Melanocyte of skin (primary cell): ENCODE results near the gene EIF2AK2. TPM values are rescaled to one million over a fixed set of nuclear protein-coding genes. Genes with fewer than 3 reads are reported as not detected.

Source experiments
- total RNA-seq, 2 donors: library from RNA; depleted of rRNA; stranded (reverse); fragments of >200 nt; gene quantifications; 2 replicates each; pipeline ENCODE4 v1.2.3, GENCODE V29; 2012

Gene EIF2AK2
- total RNA-seq = 100 to 1,000 TPM in 1 of 2 donors, 10 to 100 TPM in 1; 92.2 to 117 TPM

GRCh38 chr2:37156857-37157714, at the start of gene EIF2AK2:
Gene EIF2AK2 (minus strand): TSS chr2:37156980. CDS start chr2:37147806, 9,174 bp downstream.

DNA sequence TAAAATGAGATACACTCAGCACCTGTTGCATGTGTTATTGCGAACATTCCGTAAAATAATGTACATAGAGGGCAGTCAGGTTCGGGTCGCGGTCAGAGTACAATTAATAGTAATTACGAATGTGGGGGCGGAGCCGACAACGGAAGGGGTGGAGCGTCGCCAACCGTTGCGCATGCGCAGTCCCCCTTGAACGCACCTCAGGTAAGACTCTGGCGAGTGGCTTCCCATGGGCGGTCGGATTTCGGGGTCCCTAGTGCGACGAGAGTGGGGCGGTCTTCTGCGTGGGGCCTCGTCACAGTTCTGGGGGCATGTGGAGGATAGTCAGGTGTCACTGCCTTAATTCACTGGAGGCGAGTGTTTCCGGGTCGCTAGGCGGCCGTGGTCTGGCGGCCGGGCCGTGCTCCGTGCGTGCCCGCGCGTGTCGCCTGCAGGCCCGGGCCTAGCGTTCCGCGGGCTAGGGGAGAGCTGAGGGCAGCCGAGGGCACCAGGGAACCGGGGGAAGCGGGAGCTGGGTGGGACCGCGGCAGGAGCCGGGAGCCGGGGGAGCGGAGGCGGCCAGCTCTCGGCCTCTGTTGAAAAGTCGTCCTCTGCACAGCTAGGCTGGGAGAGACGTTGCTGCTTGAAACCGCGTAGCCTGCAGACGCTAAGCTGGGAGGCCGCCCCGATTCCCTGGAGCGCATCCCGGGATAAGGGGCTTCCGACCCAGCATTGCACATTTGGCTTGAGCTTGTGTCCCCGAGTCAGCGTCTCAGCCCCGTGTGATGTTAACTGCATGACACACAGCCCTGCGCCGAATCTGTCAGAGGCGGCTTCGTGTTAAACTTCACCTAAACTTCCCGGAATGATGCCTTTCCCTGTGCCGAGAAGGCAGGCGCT, 39.8 kb upstream of the EIF2AK2 start, which contains the start of gene CEBPZOS:
Gene CEBPZOS, plus strand, starts transcription at position 177 of the 876 bp plus-strand sequence. CDS start 3,209 bp downstream, outside the sequence.

DNA sequence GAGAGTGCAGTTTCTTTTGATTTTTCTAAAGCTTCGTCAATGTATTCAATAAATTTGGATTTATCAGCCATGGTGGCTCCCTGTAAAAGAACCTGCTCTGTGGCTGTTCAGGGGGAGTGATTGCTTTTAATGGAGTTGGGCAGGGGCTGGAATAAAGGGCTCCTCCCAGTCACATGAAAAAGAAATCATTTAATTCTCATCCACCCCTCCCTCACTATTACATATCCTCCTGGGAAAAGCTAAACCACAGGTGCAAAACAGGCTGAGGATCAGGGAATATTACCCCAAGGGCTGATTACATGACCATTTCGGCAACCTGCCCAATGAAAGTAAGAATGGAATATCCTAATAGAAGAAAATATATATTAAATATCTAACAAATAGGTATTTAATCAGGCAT, 31.8 kb upstream of the EIF2AK2 start, which contains the start of gene SULT6B1:
Gene SULT6B1, minus strand, starts transcription at position 101 of the 400 bp plus-strand sequence. Its CDS starts 30 bp downstream, at position 71.

DNA sequence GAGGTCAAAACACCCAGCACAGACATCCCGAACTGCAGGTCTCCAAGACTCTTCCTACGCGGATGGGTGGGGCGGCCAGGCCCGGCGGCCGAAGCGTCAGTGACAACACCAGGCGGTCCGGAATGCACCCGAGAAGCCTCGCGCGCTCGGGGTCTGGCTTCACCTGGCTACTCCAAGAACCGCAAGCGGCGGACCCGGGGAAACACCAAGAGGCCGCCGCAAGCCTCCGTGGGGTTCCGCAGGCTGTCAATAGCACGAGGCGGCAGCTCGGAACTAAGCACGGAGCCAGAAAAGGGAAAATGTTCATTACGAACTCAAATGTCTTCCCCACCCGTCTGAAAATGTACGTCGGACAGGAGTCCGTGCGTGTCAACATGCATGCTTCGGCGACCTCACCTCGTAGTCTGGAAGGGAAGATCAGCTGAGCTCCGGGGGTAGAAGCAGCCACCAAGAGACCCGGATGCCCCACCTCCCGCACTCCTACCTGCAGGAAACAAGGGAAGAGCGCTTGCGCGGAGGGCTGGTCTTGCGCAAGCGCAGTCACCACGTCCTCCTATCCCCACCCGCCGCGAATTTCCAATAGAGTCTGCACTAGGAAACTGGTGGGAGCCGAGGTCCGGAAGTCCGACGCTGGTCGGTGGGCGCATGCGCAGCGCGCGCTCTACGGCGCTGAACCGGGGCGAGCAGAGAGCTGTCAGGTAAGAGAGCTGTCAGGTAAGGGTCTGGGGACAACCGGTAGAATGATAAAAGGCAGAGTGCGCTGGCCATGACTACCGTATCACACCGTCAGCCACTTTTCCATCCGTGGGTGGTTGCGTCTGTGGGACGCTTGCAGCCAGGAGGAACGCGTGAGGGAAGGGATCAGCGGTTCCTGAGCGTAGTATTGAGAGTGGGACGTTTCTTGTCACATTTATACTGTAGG, 72.6 kb downstream of the EIF2AK2 start, which contains the start of the genes GPATCH11 and HEATR5B:
Gene GPATCH11, plus strand, starts transcription at position 646 of the 922 bp plus-strand sequence. CDS start 3,864 bp downstream, outside the sequence.
Gene HEATR5B, minus strand, starts transcription at position 500 of the 922 bp plus-strand sequence. CDS start 958 bp downstream, outside the sequence.

Other genes starting within 250 kb of the EIF2AK2 start
- gene STRN, start 190.4 kb downstream of the EIF2AK2 start, total RNA-seq = 10 to 100 TPM; 14.1 to 15.0 TPM
- gene HEATR5B, start 72.6 kb downstream of the EIF2AK2 start, total RNA-seq = 10 to 100 TPM; 20.3 to 23.3 TPM
- 1 to 10 TPM; 3.8 to 5.0 TPM for gene GPATCH11, start 72.5 kb downstream of the EIF2AK2 start, total RNA-seq
- gene SULT6B1, start 31.7 kb upstream of the EIF2AK2 start, total RNA-seq = not detected
- gene CEBPZOS, start 39.5 kb upstream of the EIF2AK2 start, total RNA-seq = 10 to 100 TPM; 12.7 to 18.0 TPM
- 10 to 100 TPM; 38.5 to 53.3 TPM for gene CEBPZ, start 74.6 kb upstream of the EIF2AK2 start, total RNA-seq
- gene NDUFAF7, start 74.7 kb upstream of the EIF2AK2 start, total RNA-seq = 10 to 100 TPM; 16.2 to 19.3 TPM
- 100 to 1,000 TPM; 365 to 403 TPM for gene PRKD3, start 167.9 kb upstream of the EIF2AK2 start, total RNA-seq
- gene QPCT, start 187.7 kb upstream of the EIF2AK2 start, total RNA-seq = 100 to 1,000 TPM; 560 to 832 TPM